ENCODE data around the gene PYGB.
"Not testable (repeated sequence)": the region's sequence is repeated elsewhere in the genome, so short reads cannot be mapped to it uniquely, and the experiment has no call there.

The PYGB gene

GRCh38 chr20:25310268-25310920 is 62.5 kb downstream of the PYGB start:
- no peak for TF ChIP-seq POLR2AphosphoS5 (IDR thresholded peaks at IDR 0.05; ENCODE audit: low read depth, low read length)
- peak; percentile 56; the same call in 1 of the 2 replicates for TF ChIP-seq POU2F2 (IDR thresholded peaks at IDR 0.05; ENCODE audit: low read depth, low read length)
- no peak for TF ChIP-seq POLR2A (IDR thresholded peaks at IDR 0.05; ENCODE audit: low read depth, low read length)
- TF ChIP-seq PAX5 (IDR thresholded peaks at IDR 0.05; ENCODE audit: insufficient read depth, low read length, severe bottlenecking): no peak
- FAIRE-seq: peak; percentile 89
- DNase-seq (ENCODE audit: insufficient read length, low spot score): peak; percentile 65

- DNase-seq (ENCODE audit: insufficient read length, low spot score) (no peak), FAIRE-seq (peak; percentile 79)
- TF ChIP-seq POLR2A (IDR thresholded peaks at IDR 0.05; ENCODE audit: low read depth, low read length) (no peak), PAX5 (IDR thresholded peaks at IDR 0.05; ENCODE audit: insufficient read depth, low read length, severe bottlenecking) (no peak), TAF1 (IDR thresholded peaks at IDR 0.05; ENCODE audit: low read depth, low read length) (no peak), SPI1 (IDR thresholded peaks at IDR 0.05; ENCODE audit: low read depth, low read length) (no peak), POU2F2 (IDR thresholded peaks at IDR 0.05; ENCODE audit: low read depth, low read length) (no peak)
These were observed 63.2 kb downstream of the PYGB start for GRCh38 chr20:25310921-25311728.

- not testable (repeated sequence) for DNase-seq (ENCODE audit: insufficient read length, low spot score); FAIRE-seq
These were observed 64.8 kb downstream of the PYGB start for GRCh38 chr20:25312716-25313115.

GRCh38 chr20:25313593-25313992 is 65.7 kb downstream of the PYGB start:
- TF ChIP-seq POLR2AphosphoS5 (IDR thresholded peaks at IDR 0.05; ENCODE audit: low read depth, low read length): no peak
- no peak for TF ChIP-seq POLR2A (IDR thresholded peaks at IDR 0.05; ENCODE audit: low read depth, low read length)
- no peak for TF ChIP-seq PAX5 (IDR thresholded peaks at IDR 0.05; ENCODE audit: insufficient read depth, low read length, severe bottlenecking)
- no peak for TF ChIP-seq SPI1 (IDR thresholded peaks at IDR 0.05; ENCODE audit: low read depth, low read length)
- TF ChIP-seq TAF1 (IDR thresholded peaks at IDR 0.05; ENCODE audit: low read depth, low read length): no peak
- TF ChIP-seq POU2F2 (IDR thresholded peaks at IDR 0.05; ENCODE audit: low read depth, low read length): no peak
- DNase-seq (ENCODE audit: insufficient read length, low spot score) (no peak), FAIRE-seq (peak; percentile 71)

GRCh38 chr20:25314497-25315417 is 66.9 kb downstream of the PYGB start:
- TF ChIP-seq PAX5 (IDR thresholded peaks at IDR 0.05; ENCODE audit: insufficient read depth, low read length, severe bottlenecking) (no peak), POLR2A (IDR thresholded peaks at IDR 0.05; ENCODE audit: low read depth, low read length) (no peak), POLR2AphosphoS5 (IDR thresholded peaks at IDR 0.05; ENCODE audit: low read depth, low read length) (no peak), TAF1 (IDR thresholded peaks at IDR 0.05; ENCODE audit: low read depth, low read length) (no peak)
- DNase-seq (ENCODE audit: insufficient read length, low spot score) (no peak), FAIRE-seq (no peak)

- TF ChIP-seq PAX5 (IDR thresholded peaks at IDR 0.05; ENCODE audit: insufficient read depth, low read length, severe bottlenecking) (no peak), TAF1 (IDR thresholded peaks at IDR 0.05; ENCODE audit: low read depth, low read length) (no peak), POU2F2 (IDR thresholded peaks at IDR 0.05; ENCODE audit: low read depth, low read length) (no peak), POLR2AphosphoS5 (IDR thresholded peaks at IDR 0.05; ENCODE audit: low read depth, low read length) (no peak), SPI1 (IDR thresholded peaks at IDR 0.05; ENCODE audit: low read depth, low read length) (no peak), POLR2A (IDR thresholded peaks at IDR 0.05; ENCODE audit: low read depth, low read length) (no peak)
- DNase-seq (ENCODE audit: insufficient read length, low spot score) (no peak), FAIRE-seq (no peak)
These were observed 67.7 kb downstream of the PYGB start for GRCh38 chr20:25315418-25316210.

- FAIRE-seq: peak; percentile 5
- no peak for TF ChIP-seq POLR2AphosphoS5 (IDR thresholded peaks at IDR 0.05; ENCODE audit: low read depth, low read length)
- no peak for TF ChIP-seq TAF1 (IDR thresholded peaks at IDR 0.05; ENCODE audit: low read depth, low read length)
- TF ChIP-seq POU2F2 (IDR thresholded peaks at IDR 0.05; ENCODE audit: low read depth, low read length): no peak
- no peak for TF ChIP-seq SPI1 (IDR thresholded peaks at IDR 0.05; ENCODE audit: low read depth, low read length)
- no peak for TF ChIP-seq POLR2A (IDR thresholded peaks at IDR 0.05; ENCODE audit: low read depth, low read length)
- TF ChIP-seq PAX5 (IDR thresholded peaks at IDR 0.05; ENCODE audit: insufficient read depth, low read length, severe bottlenecking): no peak
- no peak for DNase-seq (ENCODE audit: insufficient read length, low spot score)
These were observed 68.8 kb downstream of the PYGB start for GRCh38 chr20:25316506-25317190.

GRCh38 chr20:25317351-25318075 is 69.6 kb downstream of the PYGB start:
- FAIRE-seq: peak; percentile 73
- no peak for DNase-seq (ENCODE audit: insufficient read length, low spot score)
- TF ChIP-seq PAX5 (IDR thresholded peaks at IDR 0.05; ENCODE audit: insufficient read depth, low read length, severe bottlenecking): no peak
- no peak for TF ChIP-seq SPI1 (IDR thresholded peaks at IDR 0.05; ENCODE audit: low read depth, low read length)
- no peak for TF ChIP-seq POU2F2 (IDR thresholded peaks at IDR 0.05; ENCODE audit: low read depth, low read length)
- no peak for TF ChIP-seq POLR2A (IDR thresholded peaks at IDR 0.05; ENCODE audit: low read depth, low read length)
- TF ChIP-seq TAF1 (IDR thresholded peaks at IDR 0.05; ENCODE audit: low read depth, low read length): no peak
- TF ChIP-seq POLR2AphosphoS5 (IDR thresholded peaks at IDR 0.05; ENCODE audit: low read depth, low read length): no peak
